Neutrophil (primary cell): Measurements from ENCODE around the gene CDC42EP3.
A peak's percentile ranks its signal among the peaks of the same experiment; 100 is the strongest.

Experiments used
- H3K27ac ChIP-seq: fragments of 200-600 bp; sonication (generic); 2 replicates; pipeline ENCODE4 v1.5.1; 2016; ENCODE audit warnings: mild to moderate bottlenecking, moderate library complexity
- H3K27me3 ChIP-seq: fragments of 200-600 bp; sonication (generic); 2 replicates; pipeline ENCODE4 v1.6.0; 2016; ENCODE audit warnings: mild to moderate bottlenecking
- H3K36me3 ChIP-seq: fragments of 200-600 bp; sonication (generic); 2 replicates; pipeline ENCODE4 v1.5.1; 2017
- H3K4me1 ChIP-seq, 2 experiments: fragments of 200-600 bp in 1 of 2; sonication (generic) in 1 of 2; 1 replicate in 1 of 2; 2 replicates in 1 of 2; pipeline versions ENCODE4 v1.5.1 to v1.6.1; 2013 to 2016; ENCODE audit warnings: low read depth in 1 of 2, low read length in 1 of 2, mild to moderate bottlenecking in 1 of 2, moderate library complexity in 1 of 2; ENCODE audit not compliant: control insufficient read depth in 1 of 2, insufficient read depth in 1 of 2
- H3K4me3 ChIP-seq, 2 experiments: fragments of 200-600 bp in 1 of 2; sonication (generic) in 1 of 2; 1 replicate in 1 of 2; 2 replicates in 1 of 2; pipeline ENCODE4 v1.5.1; 2013 to 2016; ENCODE audit warnings: low read depth in 1 of 2, low read length in 1 of 2, mild to moderate bottlenecking in 1 of 2, moderate library complexity in 1 of 2
- H3K9me3 ChIP-seq: fragments of 200-600 bp; sonication (generic); 2 replicates; pipeline ENCODE4 v1.5.1; 2016
- CTCF ChIP-seq: fragments of 200-600 bp; sonication (generic); IDR thresholded peaks from 2 replicates; pipeline ENCODE4 v1.5.1; 2016; ENCODE audit warnings: antibody characterized with exemption

CDC42EP3 gene

DNA sequence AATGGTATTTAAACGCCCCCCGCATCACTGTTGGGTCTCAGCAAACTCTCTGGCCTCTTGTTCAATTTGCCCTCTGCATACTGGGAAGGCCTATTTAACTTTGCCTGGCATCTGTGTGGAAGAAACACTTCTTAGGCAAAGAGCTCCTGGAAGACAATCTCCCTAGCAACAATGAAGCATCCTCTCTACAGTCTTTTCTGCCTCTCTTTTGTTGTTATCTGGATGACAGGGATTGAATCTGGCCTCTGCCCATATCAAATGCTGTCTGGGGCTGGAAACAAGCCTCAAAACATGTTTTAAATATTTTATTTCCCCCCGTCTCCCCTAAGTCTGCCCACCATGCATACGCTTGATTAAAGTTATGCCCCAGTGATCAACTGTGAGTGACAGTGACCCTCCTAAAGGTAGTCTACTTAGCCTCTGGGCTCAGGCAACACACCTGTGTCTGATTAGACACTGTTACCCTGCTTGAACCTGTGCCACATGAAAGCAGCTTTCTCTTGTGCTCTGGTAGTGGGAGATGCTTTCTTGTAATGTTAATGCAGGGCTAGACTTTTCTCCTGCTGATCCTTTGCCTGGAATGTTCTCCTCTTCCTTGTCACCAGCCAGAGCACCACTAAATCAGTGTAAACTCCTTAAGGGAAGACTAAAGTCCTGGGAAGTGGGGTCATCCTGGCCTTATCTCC is 34.9 kb downstream of the CDC42EP3 start:
- Histone ChIP-seq H3K27me3 (no peaks in the 10 kb centered on the region), H3K4me3 (peak overlapping the region; percentile 6 to 43), H3K4me1 (peaks cover 55 to 63% of the 10 kb centered on the region in 2 experiments), H3K27ac (peak overlapping the region; percentile 99), H3K36me3 (peaks cover 7% of the 10 kb centered on the region), H3K9me3 (no peaks in the 10 kb centered on the region)
- no peak for TF ChIP-seq CTCF

DNA sequence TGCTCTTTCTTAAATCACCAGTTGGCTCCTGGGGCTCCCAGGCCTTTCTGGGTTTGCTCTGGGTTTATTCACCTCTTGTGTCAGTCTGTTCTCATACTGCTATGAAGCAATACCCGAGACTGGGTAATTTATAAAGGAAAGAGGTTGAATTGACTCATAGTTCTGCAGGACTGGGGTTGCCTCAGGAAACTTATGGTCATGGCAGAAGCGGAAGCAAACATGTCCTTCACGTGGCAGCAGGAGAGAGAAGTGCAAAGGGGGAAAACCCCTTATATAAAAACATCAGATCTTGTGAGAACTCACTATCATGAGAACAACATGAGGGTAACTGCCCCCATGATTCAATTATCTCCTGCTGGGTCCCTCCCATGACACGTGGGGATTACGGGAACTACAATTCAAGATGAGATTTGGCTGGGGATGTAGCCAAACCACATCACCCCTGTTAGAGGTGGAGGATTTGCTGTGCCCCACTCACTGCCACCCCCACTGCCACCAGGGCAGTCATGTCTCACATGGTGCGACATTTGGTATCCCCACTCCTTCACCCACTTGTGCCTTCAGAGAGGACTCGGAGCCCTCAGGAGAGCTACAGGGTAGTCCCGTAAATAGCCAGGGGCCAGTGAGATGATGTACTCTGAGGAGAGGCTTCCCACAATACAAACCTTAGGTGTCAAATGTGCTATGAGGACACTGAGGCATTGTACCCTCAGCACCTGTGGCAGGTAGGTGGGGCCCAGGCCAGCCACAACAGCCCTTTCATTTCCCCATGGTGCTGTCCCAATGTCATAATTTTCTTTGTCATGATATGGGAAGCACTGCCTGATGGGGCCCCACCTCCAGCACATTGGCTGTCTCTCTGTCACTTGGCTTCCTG is 35.7 kb downstream of the CDC42EP3 start:
- Histone ChIP-seq H3K4me3 (peak overlapping the region; percentile 36 to 43), H3K4me1 (peaks cover 60 to 61% of the 10 kb centered on the region in 2 experiments), H3K9me3 (no peaks in the 10 kb centered on the region), H3K27ac (peak overlapping the region; percentile 99), H3K27me3 (no peaks in the 10 kb centered on the region), H3K36me3 (no peaks in the 10 kb centered on the region)
- no peak for TF ChIP-seq CTCF

DNA sequence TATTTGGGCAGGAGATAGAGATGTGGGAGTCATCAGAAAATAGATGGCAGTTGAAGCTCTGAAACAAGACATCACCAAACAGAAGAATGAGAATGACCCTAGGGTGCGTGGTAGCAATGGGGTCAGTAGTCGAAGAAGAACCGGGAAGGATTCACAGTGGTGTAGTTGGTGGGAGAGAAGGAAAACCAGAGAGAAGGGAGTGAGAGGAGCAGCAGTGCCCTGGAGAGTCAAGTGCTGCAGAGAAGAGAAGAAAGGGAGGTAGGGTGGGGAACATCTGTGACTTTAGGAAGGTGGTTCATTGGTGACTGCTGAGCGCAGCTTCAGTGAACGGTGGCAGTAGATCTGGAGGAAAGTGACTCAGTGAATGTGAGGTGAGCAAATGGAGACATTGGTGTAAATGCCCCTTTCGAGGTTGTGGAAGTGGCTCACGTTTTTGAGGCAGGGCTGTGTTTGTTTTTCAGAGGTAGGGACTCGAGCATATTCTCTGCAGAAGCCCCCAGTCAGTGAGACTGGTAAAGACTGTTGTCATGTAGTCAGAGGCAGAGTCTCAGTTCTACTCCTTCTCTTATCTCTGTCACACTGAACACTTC is 36.4 kb downstream of the CDC42EP3 start:
- H3K36me3 ChIP-seq, result no peaks in the 10 kb centered on the region
- peak overlapping the region; percentile 36 to 43 for H3K4me3 ChIP-seq
- H3K9me3 ChIP-seq, result no peaks in the 10 kb centered on the region
- peak overlapping the region; percentile 99 for H3K27ac ChIP-seq
- no peaks in the 10 kb centered on the region for H3K27me3 ChIP-seq
- TF ChIP-seq CTCF, result no peak
- peaks cover 61 to 66% of the 10 kb centered on the region in 2 experiments for H3K4me1 ChIP-seq

DNA sequence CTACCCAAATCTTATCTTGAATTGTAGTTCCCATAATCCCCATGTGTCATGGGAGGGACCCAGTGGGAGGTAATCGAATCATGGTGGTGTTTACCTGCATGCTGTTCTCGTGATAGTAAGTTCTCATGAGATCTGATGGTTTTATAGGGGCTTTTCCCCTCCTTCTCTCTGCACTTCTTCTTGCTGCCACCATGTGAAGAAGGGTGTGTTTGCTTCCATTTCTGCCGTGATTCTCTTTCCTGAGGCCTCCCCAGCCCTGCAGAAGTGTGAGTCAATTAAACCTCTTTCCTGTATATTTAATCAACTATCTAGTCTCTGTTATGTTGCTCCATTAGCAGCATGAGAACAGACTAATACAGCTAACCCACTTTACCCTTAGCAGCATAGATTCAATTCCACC is 37.6 kb downstream of the CDC42EP3 start:
- Histone ChIP-seq H3K4me1 (peaks cover 56 to 66% of the 10 kb centered on the region in 2 experiments), H3K36me3 (peaks cover 12% of the 10 kb centered on the region), H3K9me3 (no peaks in the 10 kb centered on the region), H3K4me3 (no peak overlapping the region), H3K27ac (peak overlapping the region; percentile 99), H3K27me3 (no peaks in the 10 kb centered on the region)
- TF ChIP-seq CTCF, result no peak

GRCh38 chr2:37633234-37633633 is 38.2 kb downstream of the CDC42EP3 start:
- peak overlapping the region; percentile 99 for H3K27ac ChIP-seq
- TF ChIP-seq CTCF, result no peak
- H3K9me3 ChIP-seq, result no peaks in the 10 kb centered on the region
- no peak overlapping the region for H3K4me3 ChIP-seq
- peaks cover 53 to 66% of the 10 kb centered on the region in 2 experiments for H3K4me1 ChIP-seq
- H3K36me3 ChIP-seq, result peaks cover 16% of the 10 kb centered on the region
- H3K27me3 ChIP-seq, result no peaks in the 10 kb centered on the region
